GM12878 (cell line): ENCODE data around the gene PSMB9. TPM values are rescaled to one million over a fixed set of nuclear protein-coding genes. Genes with fewer than 3 reads are reported as not detected.

Source experiments
- ATAC-seq: fragments of 200-7000 bp; cut with Tn5 transposase; 3 replicates; pipeline ENCODE4 v1.9.1; 2020; ENCODE audit warnings: mild to moderate bottlenecking, moderate library complexity
- BruUV-seq: library from RNA; stranded (reverse); fragments of 400-500 nt; replicated peaks from 2 replicates; lab custom pipeline; 2021; lab: Mats Ljungman, UMichigan
- CTCF ChIA-PET: fragments of 300-600 bp; sonication (Branson Sonifier 250); formaldehyde crosslinking; extraction: SDS; loops from one replicate; lab custom pipeline; 2021; ENCODE audit warnings: inconsistent platforms; lab: Yijun Ruan, JAX
- POLR2A ChIA-PET: fragments of 350-600 bp; formaldehyde crosslinking; extraction: SDS; loops from one replicate; lab custom pipeline; 2021; ENCODE audit warnings: inconsistent platforms; lab: Charles Lee
- RAD21 ChIA-PET: fragments of 300-600 bp; sonication (Branson Sonifier 250); formaldehyde crosslinking; loops from one replicate; lab custom pipeline; 2023; ENCODE audit warnings: antibody characterized with exemption; ENCODE audit not compliant: unreplicated experiment; lab: Charles Lee
- SMC1A ChIA-PET: fragments of 300-600 bp; sonication (Branson Sonifier 250); formaldehyde crosslinking; loops from one replicate; lab custom pipeline; 2023; ENCODE audit not compliant: unreplicated experiment, uncharacterized antibody; lab: Charles Lee
- DNase-seq: peaks from one replicate; pipeline ENCODE4 v3.0.0-alpha.2; 2011; ENCODE audit warnings: low read depth, low spot score
- FAIRE-seq: peaks from 3 replicates; lab custom pipeline; 2011; peaks lifted over from hg19 to GRCh38; lab: Jason Lieb, UNC
- H2AFZ ChIP-seq: 2 replicates; pipeline ENCODE4 v1.6.0; 2011; ENCODE audit warnings: low read depth, low read length, control low read depth; ENCODE audit not compliant: control insufficient read depth
- H3K27ac ChIP-seq: 2 replicates; pipeline ENCODE4 v1.5.1; 2011; ENCODE audit warnings: control low read depth; ENCODE audit not compliant: control insufficient read depth, insufficient read depth
- H3K27me3 ChIP-seq, 2 experiments: replicated peaks in 1 of 2; 2 replicates each; pipeline versions ENCODE4 v1.6.0 to v1.6.1; 2011; ENCODE audit warnings: low read length in 1 of 2; ENCODE audit not compliant: control insufficient read depth in 2 of 2, insufficient read depth in 2 of 2
- H3K36me3 ChIP-seq, 2 experiments: 2 replicates each; pipeline ENCODE4 v1.5.1; 2011; ENCODE audit warnings: low read length in 1 of 2; ENCODE audit not compliant: control insufficient read depth in 2 of 2, insufficient read depth in 2 of 2
- H3K4me1 ChIP-seq: 2 replicates; pipeline ENCODE4 v1.6.1; 2011; ENCODE audit warnings: mild to moderate bottlenecking, low read length, moderate library complexity, mixed read lengths; ENCODE audit not compliant: control insufficient read depth, insufficient read depth
- H3K4me2 ChIP-seq: 2 replicates; pipeline ENCODE4 v1.6.0; 2011; ENCODE audit warnings: control low read depth; ENCODE audit not compliant: control insufficient read depth, insufficient read depth
- H3K4me3 ChIP-seq: fragments of 200-600 bp; sonication (generic); 2 replicates; pipeline ENCODE4 v1.5.1; 2016
- H3K79me2 ChIP-seq: 2 replicates; pipeline ENCODE4 v1.6.0; 2011; ENCODE audit warnings: low read length; ENCODE audit not compliant: control insufficient read depth, insufficient read depth
- H3K9ac ChIP-seq: 2 replicates; pipeline ENCODE4 v1.8.0; 2011; ENCODE audit warnings: low read length, control low read depth, mixed read lengths; ENCODE audit not compliant: control insufficient read depth, insufficient read depth
- H3K9me3 ChIP-seq: replicated peaks from 3 replicates; pipeline ENCODE4 v1.5.1; 2011; ENCODE audit warnings: mild to moderate bottlenecking, low read length; ENCODE audit not compliant: control insufficient read depth, insufficient read depth
- H4K20me1 ChIP-seq: 2 replicates; pipeline ENCODE4 v1.6.0; 2011; ENCODE audit not compliant: control insufficient read depth, insufficient read depth
- BACH1 ChIP-seq: fragments of 450-650 bp; IDR thresholded peaks from 2 replicates; pipeline ENCODE4 v1.6.1; 2017; ENCODE audit warnings: mild to moderate bottlenecking, borderline replicate concordance
- BRCA1 ChIP-seq: IDR thresholded peaks from 2 replicates; pipeline ENCODE4 v1.6.1; 2011; ENCODE audit warnings: low read depth, low read length, improper control_type of control experiment
- DPF2 ChIP-seq: fragments of 450-650 bp; IDR thresholded peaks from 2 replicates; pipeline ENCODE4 v1.6.1; 2017; ENCODE audit warnings: mild to moderate bottlenecking
- FOXM1 ChIP-seq: IDR thresholded peaks from 2 replicates; pipeline ENCODE4 v1.6.1; 2012; ENCODE audit warnings: low read depth, mild to moderate bottlenecking, inconsistent platforms, low read length, moderate library complexity
- KAT2A ChIP-seq: conservative IDR thresholded peaks from 2 replicates; pipeline ENCODE4 v1.6.1; 2011; ENCODE audit warnings: low read depth, low read length; ENCODE audit not compliant: control insufficient read depth
- PKNOX1 ChIP-seq: fragments of 450-650 bp; IDR thresholded peaks from 2 replicates; pipeline ENCODE4 v1.6.1; 2016; ENCODE audit warnings: mild to moderate bottlenecking
- PML ChIP-seq: IDR thresholded peaks from 2 replicates; pipeline ENCODE4 v1.6.1; 2012; ENCODE audit warnings: low read length, inconsistent platforms
- POLR2AphosphoS5 ChIP-seq: IDR thresholded peaks from 2 replicates; pipeline ENCODE4 v1.6.1; 2011; ENCODE audit warnings: mild to moderate bottlenecking, low read length, inconsistent platforms
- WRNIP1 ChIP-seq: IDR thresholded peaks from 2 replicates; pipeline ENCODE4 v1.6.1; 2011; ENCODE audit warnings: low read depth, low read length, improper control_type of control experiment, borderline replicate concordance
- WGBS: methylation state at CpG from one replicate; pipeline ENCODE4 v1.1.6; 2016; ENCODE audit warnings: low lambda C conversion rate; ENCODE audit not compliant: insufficient replicate concordance, insufficient coverage; ENCODE audit errors: missing lambda C conversion rate; 5-methylcytosine and 5-hydroxymethylcytosine counted together
- in situ Hi-C: fragments of 300-500 bp; cut with MboI; formaldehyde crosslinking; loops from 9 replicates; pipeline ENCODE4 v1.14.3; 2018; ENCODE audit warnings: mixed read lengths
- intact Hi-C: fragments of 100-400 bp; cut with micrococcal nuclease; formaldehyde crosslinking; loops from one replicate; pipeline ENCODE4 v1.14.2; 2022; ENCODE audit not compliant: unreplicated experiment
- polyA plus RNA-seq, 11 experiments: library from polyadenylated mRNA; depleted of rRNA in 4 of 11; unstranded in 6 of 11; stranded (reverse) in 5 of 11; fragments of >200 nt; fragmentation: Nextera tagmentation in 4 of 11; fragmentation: Illumina TruSeq in 1 of 11; extraction: Ambion mirVana in 4 of 11; extraction: Trizol in 1 of 11; gene quantifications; 1 replicate in 1 of 11; 2 replicates in 10 of 11; pipeline versions ENCODE4 v1.2.1 to v1.2.3, GENCODE V29; 2011 to 2016; ENCODE audit warnings: inconsistent platforms in 2 of 11, missing spikeins in 2 of 11, low read depth in 1 of 11
- total RNA-seq, 4 experiments: library from RNA; depleted of rRNA in 3 of 4; stranded (reverse); fragments of >200 nt in 3 of 4; fragmentation: Illumina TruSeq in 1 of 4; extraction: Trizol in 1 of 4; gene quantifications; 2 replicates each; pipeline versions ENCODE4 v1.2.1 to v1.2.3, GENCODE V29; 2013 to 2021
- TF ChIP-seq, protein P1 (sequence below): fragments of 450-650 bp; conservative IDR thresholded peaks from 2 replicates; pipeline ENCODE4 v1.6.1; 2017; ENCODE audit warnings: mild to moderate bottlenecking, moderate library complexity
- TF ChIP-seq, protein P2 (sequence below): fragments of 450-650 bp; formaldehyde crosslinking; IDR thresholded peaks from 2 replicates; pipeline ENCODE4 v1.5.0; 2022; ENCODE audit warnings: mild to moderate bottlenecking, missing genetic modification characterization

PSMB9 gene
- total and polyA plus RNA-seq, 10 of the 15 experiments (the other 5 are each of a cell fraction or from before 2014, with no cell fraction given): 167 to 517 (median 275) TPM

- TF ChIP-seq PKNOX1: peak; percentile 14; the same call in 1 of the 2 replicates
- TF ChIP-seq BACH1: 0 out of 2 replicates have a peak, but pooled peaks have one; percentile 21
- TF ChIP-seq DPF2: no peak; the same call in 1 of the 2 replicates
- TF ChIP-seq, all 136 proteins: peak for 13
Measured at GRCh38 chr6:32843331-32843978, 10.5 kb upstream of the PSMB9 start (continued).

DNA sequence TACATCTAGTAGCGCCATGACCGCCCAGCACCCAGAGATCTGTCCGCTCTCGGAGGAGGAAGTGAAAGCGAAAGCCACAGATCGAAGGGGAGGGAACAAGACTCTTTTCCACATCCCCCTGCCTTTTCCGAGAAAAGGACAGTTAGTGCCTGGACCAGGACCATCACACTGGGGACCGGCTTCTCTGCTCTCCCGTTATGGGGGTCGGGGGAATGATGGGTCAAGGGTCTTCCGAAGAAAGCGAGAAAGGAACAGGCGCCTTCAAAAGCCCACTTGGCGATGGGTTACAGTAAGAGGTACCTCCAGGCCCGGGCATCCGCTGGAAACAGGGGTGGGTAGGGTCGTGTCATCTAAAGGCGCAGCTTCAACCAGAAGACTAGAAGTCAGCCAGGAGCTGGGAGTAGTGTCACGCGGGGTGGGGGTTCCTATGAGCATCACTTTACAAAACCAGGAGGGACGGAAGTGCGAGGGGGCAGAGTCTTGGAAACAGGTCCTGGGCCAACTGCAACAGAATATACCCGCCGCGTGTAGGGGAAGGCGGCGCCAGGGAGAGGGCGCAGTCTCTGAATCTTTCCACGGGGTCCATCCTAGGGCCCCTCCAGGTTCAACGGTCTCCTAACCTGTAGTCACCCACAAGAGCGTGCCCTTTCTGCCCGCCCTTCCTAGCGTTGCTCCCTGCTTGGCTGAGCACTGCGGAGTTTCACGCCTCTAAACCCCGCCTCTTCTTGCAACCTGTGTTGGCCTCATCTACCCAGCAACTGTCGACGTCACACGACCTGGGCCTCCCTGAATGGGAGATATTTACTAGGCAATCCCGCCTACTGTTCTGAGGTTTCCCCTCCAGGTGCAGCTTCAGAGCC, 9.8 kb upstream of the PSMB9 start, which contains the start of gene PSMB8:
Gene PSMB8 (minus strand): TSS at position 69 of the 860 bp plus-strand sequence. CDS start 51 bp downstream, at position 18.
- no TSS peak for BruUV-seq
- in situ Hi-C loops: no loop called here
- TF ChIP-seq WRNIP1: no peak
- no peak for TF ChIP-seq PML
- peak; percentile 97 for TF ChIP-seq POLR2AphosphoS5
- no peak for TF ChIP-seq BRCA1
- TF ChIP-seq, protein P1, sequence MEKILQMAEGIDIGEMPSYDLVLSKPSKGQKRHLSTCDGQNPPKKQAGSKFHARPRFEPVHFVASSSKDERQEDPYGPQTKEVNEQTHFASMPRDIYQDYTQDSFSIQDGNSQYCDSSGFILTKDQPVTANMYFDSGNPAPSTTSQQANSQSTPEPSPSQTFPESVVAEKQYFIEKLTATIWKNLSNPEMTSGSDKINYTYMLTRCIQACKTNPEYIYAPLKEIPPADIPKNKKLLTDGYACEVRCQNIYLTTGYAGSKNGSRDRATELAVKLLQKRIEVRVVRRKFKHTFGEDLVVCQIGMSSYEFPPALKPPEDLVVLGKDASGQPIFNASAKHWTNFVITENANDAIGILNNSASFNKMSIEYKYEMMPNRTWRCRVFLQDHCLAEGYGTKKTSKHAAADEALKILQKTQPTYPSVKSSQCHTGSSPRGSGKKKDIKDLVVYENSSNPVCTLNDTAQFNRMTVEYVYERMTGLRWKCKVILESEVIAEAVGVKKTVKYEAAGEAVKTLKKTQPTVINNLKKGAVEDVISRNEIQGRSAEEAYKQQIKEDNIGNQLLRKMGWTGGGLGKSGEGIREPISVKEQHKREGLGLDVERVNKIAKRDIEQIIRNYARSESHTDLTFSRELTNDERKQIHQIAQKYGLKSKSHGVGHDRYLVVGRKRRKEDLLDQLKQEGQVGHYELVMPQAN: no peak
- TF ChIP-seq, protein P2, sequence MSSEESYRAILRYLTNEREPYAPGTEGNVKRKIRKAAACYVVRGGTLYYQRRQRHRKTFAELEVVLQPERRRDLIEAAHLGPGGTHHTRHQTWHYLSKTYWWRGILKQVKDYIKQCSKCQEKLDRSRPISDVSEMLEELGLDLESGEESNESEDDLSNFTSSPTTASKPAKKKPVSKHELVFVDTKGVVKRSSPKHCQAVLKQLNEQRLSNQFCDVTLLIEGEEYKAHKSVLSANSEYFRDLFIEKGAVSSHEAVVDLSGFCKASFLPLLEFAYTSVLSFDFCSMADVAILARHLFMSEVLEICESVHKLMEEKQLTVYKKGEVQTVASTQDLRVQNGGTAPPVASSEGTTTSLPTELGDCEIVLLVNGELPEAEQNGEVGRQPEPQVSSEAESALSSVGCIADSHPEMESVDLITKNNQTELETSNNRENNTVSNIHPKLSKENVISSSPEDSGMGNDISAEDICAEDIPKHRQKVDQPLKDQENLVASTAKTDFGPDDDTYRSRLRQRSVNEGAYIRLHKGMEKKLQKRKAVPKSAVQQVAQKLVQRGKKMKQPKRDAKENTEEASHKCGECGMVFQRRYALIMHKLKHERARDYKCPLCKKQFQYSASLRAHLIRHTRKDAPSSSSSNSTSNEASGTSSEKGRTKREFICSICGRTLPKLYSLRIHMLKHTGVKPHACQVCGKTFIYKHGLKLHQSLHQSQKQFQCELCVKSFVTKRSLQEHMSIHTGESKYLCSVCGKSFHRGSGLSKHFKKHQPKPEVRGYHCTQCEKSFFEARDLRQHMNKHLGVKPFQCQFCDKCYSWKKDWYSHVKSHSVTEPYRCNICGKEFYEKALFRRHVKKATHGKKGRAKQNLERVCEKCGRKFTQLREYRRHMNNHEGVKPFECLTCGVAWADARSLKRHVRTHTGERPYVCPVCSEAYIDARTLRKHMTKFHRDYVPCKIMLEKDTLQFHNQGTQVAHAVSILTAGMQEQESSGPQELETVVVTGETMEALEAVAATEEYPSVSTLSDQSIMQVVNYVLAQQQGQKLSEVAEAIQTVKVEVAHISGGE (CRISPR knock-in tag): peak; percentile 30; the same call in 1 of the 2 replicates
- peak; percentile 78; the same call in 1 of the 2 replicates for TF ChIP-seq DPF2
- TF ChIP-seq KAT2A: no peak
- no peak for TF ChIP-seq FOXM1

More for the DNA sequence above, 9.8 kb upstream of the PSMB9 start, which contains the start of gene PSMB8:
- ChIA-PET CTCF (interaction anchor here (0.6 to 10.7 kb wide), 7 partner anchors 12 to 1286 kb away, joined by 3 to 311 read pairs (median 5); partner anchors contain the start of genes HLA-DMA, PSMB9 and TAP1), POLR2A (interaction anchor here (0.5 to 10.5 kb wide), 16 partner anchors 9 to 648 kb away, joined by 3 to 357 read pairs (median 8); partner anchors contain the start of genes HLA-DMA, HLA-DMB, HLA-DPA1 and HLA-DRA), RAD21 (interaction anchor here (0.9 to 10.5 kb wide), 9 partner anchors 12 to 284 kb away, joined by 3 to 269 read pairs (median 3); partner anchors contain the start of genes BRD2, HLA-DMA, PSMB9 and TAP1), SMC1A (interaction anchor here (0.6 to 6.7 kb wide), 8 partner anchors 10 to 139 kb away, joined by 3 to 69 read pairs (median 8); partner anchors contain the start of genes HLA-DMA, PSMB9 and TAP1)
- Histone ChIP-seq H3K4me3 (peak within 1 kb of the TSS; percentile 96), H3K4me1 (peaks cover 67% of the 10 kb centered on the region), H3K9ac (peak within 1 kb of the TSS; percentile 99), H3K27ac (peak within 1 kb of the TSS; percentile 96), H2AFZ (peak within 1 kb of the TSS; percentile 41), H3K4me2 (peak within 1 kb of the TSS; percentile 99), H3K79me2 (peaks cover 75% of the 10 kb centered on the region), H3K27me3 (no peaks in the 10 kb centered on the region), H4K20me1 (no peaks in the 10 kb centered on the region; the same call in 1 of the 2 replicates), H3K36me3 (peaks cover 7 to 50% of the 10 kb centered on the region in 2 experiments), H3K9me3 (no peaks in the 10 kb centered on the region)
- intact Hi-C loops: loop anchor here (1.0 to 5.0 kb wide), 2 partner anchors 9 to 128 kb away; partner anchors contain the start of gene TAP1
- FAIRE-seq: peak; percentile 95
- under 1% methylated on average over 40 of the region's 40 CpGs for WGBS
- ATAC-seq: peak; percentile 75
- DNase-seq: peak; percentile 98
